Calu3 (cell line): ENCODE measurements around the gene CLIC5. TPM values are rescaled to one million over a fixed set of nuclear protein-coding genes. Genes with fewer than 3 reads are reported as not detected.

Experiments
- BruUV-seq: library from RNA; stranded (reverse); fragments of 400-500 nt; replicated peaks from 2 replicates; lab custom pipeline; 2021; lab: Mats Ljungman, UMichigan
- CTCF ChIA-PET: fragments of 300-600 bp; sonication (Branson Sonifier 250); formaldehyde crosslinking; loops from one replicate; lab custom pipeline; 2022; ENCODE audit warnings: antibody characterized with exemption; lab: Charles Lee
- DNase-seq: peaks from one replicate; pipeline ENCODE4 v3.0.0; 2022
- H3K27ac Mint-ChIP-seq: one replicate; pipeline ENCODE4 v1.8.0; 2022; ENCODE audit warnings: mixed read lengths; ENCODE audit not compliant: unreplicated experiment
- H3K27me3 Mint-ChIP-seq: one replicate; pipeline ENCODE4 v1.8.0; 2022; ENCODE audit warnings: mixed read lengths; ENCODE audit not compliant: unreplicated experiment
- H3K36me3 Mint-ChIP-seq: one replicate; pipeline ENCODE4 v1.8.0; 2022; ENCODE audit warnings: mild to moderate bottlenecking, moderate library complexity, mixed read lengths; ENCODE audit not compliant: insufficient read depth, unreplicated experiment
- H3K4me1 Mint-ChIP-seq: one replicate; pipeline ENCODE4 v1.8.0; 2022; ENCODE audit warnings: mild to moderate bottlenecking, low read depth, mixed read lengths; ENCODE audit not compliant: unreplicated experiment
- H3K4me3 Mint-ChIP-seq: one replicate; pipeline ENCODE4 v1.8.0; 2022; ENCODE audit warnings: mild to moderate bottlenecking, low read depth, moderate library complexity, mixed read lengths; ENCODE audit not compliant: unreplicated experiment
- H3K9me3 Mint-ChIP-seq: one replicate; pipeline ENCODE4 v1.8.0; 2022; ENCODE audit warnings: low read depth, mixed read lengths; ENCODE audit not compliant: unreplicated experiment
- intact Hi-C: fragments of 100-400 bp; cut with micrococcal nuclease; formaldehyde crosslinking; loops from one replicate; pipeline ENCODE4 v1.10.0; 2022; ENCODE audit not compliant: unreplicated experiment
- total RNA-seq: library from RNA; stranded (reverse); gene quantifications from 2 replicates; pipeline ENCODE4 v1.2.3, GENCODE V29; 2022
- TF ChIP-seq, protein P1 (sequence below): fragments of 200-600 bp; IDR thresholded peaks from one replicate; pipeline ENCODE4 v1.8.0; 2022; ENCODE audit warnings: antibody characterized with exemption; ENCODE audit not compliant: unreplicated experiment

Gene CLIC5
- total RNA-seq, 1 experiment from 2014 or later, result 3.3 TPM

DNA sequence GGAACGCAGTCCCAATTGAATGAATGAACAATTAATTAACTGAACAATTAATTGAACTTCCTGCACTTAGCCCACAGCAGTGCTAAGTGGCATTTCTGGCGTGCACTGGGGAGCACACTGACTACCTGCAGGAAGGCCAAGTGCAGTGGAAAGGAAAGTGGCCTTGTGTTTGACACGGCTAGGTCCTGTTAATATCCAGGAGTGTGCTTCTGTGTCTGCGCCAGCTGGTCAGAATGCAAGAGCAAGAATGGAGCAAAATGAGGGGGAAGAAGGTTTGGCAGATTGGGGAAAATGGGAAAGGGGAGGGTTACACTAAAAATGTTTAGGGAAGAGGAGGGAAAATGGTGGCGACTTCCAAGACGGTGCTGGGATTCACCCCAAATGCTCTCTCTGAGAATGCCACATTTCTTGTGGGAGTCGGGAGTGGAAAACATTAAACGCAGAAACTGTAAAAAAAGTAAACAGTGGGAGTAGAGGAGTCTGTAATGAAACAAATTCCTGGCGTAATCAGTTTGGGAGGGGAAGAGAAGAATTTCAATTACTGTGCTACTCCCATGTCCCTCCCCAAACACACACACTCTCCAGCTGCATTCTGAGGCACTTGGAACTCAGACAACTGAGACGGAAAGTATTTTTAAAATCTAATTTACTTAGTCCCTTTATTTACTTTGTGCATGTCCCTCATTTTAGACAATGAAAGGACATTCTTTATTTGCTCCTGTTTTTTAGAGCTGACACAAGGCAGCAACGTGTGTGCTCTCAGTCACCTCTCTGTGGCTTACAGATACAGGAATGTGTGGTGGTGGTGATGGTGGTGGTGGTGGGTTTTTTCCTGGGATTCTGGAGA lies 64.1 kb downstream of the CLIC5 start:
- Mint-ChIP-seq H3K36me3 (no peaks in the 10 kb centered on the region), H3K27ac (no peak overlapping the region), H3K27me3 (no peaks in the 10 kb centered on the region), H3K4me3 (no peak overlapping the region), H3K9me3 (no peaks in the 10 kb centered on the region), H3K4me1 (peaks cover 29% of the 10 kb centered on the region)
- BruUV-seq, result no TSS peak
- CTCF ChIA-PET, result no interaction called here
- intact Hi-C loops, result no loop called here
- TF ChIP-seq, protein P1, sequence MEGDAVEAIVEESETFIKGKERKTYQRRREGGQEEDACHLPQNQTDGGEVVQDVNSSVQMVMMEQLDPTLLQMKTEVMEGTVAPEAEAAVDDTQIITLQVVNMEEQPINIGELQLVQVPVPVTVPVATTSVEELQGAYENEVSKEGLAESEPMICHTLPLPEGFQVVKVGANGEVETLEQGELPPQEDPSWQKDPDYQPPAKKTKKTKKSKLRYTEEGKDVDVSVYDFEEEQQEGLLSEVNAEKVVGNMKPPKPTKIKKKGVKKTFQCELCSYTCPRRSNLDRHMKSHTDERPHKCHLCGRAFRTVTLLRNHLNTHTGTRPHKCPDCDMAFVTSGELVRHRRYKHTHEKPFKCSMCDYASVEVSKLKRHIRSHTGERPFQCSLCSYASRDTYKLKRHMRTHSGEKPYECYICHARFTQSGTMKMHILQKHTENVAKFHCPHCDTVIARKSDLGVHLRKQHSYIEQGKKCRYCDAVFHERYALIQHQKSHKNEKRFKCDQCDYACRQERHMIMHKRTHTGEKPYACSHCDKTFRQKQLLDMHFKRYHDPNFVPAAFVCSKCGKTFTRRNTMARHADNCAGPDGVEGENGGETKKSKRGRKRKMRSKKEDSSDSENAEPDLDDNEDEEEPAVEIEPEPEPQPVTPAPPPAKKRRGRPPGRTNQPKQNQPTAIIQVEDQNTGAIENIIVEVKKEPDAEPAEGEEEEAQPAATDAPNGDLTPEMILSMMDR, result no peak
- no peak for DNase-seq

DNA sequence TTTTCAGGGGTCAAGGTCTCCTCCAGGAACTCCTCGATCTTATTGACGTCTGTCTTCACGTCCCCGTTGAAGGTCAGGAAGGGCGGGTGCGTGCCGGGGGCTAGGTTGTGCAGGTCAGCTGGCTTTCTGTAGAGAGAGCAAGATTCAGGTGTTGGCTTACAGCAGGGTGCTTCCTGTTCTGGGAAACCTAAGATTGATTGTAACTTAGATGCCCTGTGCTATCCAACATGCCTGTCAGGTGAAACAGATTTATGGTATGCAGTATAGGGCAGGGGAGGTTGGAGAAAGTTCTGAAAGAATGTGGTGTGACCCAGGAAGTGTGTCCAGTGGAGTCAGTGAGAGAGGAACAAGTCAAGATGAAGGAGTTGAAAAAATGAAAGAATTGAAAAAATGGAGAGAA lies 66.4 kb downstream of the CLIC5 start:
- Mint-ChIP-seq H3K9me3 (no peaks in the 10 kb centered on the region), H3K4me1 (peaks cover 29% of the 10 kb centered on the region), H3K27me3 (no peaks in the 10 kb centered on the region), H3K27ac (peak overlapping the region; percentile 24), H3K36me3 (no peaks in the 10 kb centered on the region), H3K4me3 (peak overlapping the region; percentile 0)
- intact Hi-C loops, result no loop called here
- TF ChIP-seq, protein P1, result no peak
- DNase-seq, result peak; percentile 35
- CTCF ChIA-PET, result no interaction called here
- no TSS peak for BruUV-seq

DNA sequence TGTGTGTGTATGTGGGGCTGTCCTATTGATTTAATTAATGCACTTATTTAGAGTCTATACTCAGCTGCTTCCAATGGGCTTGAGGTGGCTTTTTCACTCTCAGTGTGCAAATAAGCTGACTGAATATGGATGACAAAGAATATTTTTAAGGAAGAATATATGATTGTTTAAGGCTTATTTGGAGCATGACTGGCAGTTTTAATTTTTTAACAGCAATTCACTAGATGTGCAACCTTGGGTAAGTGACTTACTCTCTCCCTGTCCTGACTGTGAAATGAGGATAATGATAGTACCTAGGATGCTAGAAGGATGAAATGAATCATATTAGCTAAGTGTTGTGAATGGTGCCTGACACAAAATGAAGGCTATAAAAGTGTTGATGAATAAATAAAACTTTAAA lies 67.9 kb downstream of the CLIC5 start:
- no peak overlapping the region for H3K4me3 Mint-ChIP-seq
- no peaks in the 10 kb centered on the region for H3K27me3 Mint-ChIP-seq
- peaks cover 29% of the 10 kb centered on the region for H3K4me1 Mint-ChIP-seq
- CTCF ChIA-PET, result interaction anchor here (0.6 kb wide), 1 partner anchor 55 kb away, joined by 3 read pairs; no protein-coding TSS in a partner anchor
- no TSS peak for BruUV-seq
- TF ChIP-seq, protein P1, result no peak
- H3K9me3 Mint-ChIP-seq, result no peaks in the 10 kb centered on the region
- no peaks in the 10 kb centered on the region for H3K36me3 Mint-ChIP-seq
- no peak overlapping the region for H3K27ac Mint-ChIP-seq
- DNase-seq, result no peak
- intact Hi-C loops, result no loop called here

DNA sequence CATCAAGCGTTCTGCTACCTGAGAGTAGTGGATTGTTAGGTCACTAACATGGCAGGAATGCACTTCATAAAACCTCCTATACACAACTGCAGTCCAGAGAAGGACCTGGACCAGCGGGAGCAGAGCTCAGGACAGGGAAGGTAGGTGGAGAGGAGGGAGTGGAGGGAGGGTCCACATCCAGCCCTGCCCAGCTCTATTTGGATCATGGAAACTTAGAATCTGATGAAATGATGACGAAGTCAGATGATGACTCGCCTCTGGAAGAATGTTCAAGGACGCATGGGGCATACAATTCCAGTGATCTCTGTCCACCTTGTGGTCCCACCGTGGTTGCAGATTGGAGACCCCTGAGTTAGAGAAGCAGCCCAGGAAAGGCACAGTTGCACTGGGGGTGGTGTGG lies 68.8 kb downstream of the CLIC5 start:
- intact Hi-C loops, result no loop called here
- H3K27me3 Mint-ChIP-seq, result no peaks in the 10 kb centered on the region
- BruUV-seq, result no TSS peak

More for the DNA sequence above, 68.8 kb downstream of the CLIC5 start:
- Mint-ChIP-seq H3K4me1 (peaks cover 27% of the 10 kb centered on the region), H3K36me3 (no peaks in the 10 kb centered on the region), H3K4me3 (no peak overlapping the region), H3K27ac (no peak overlapping the region), H3K9me3 (no peaks in the 10 kb centered on the region)
- TF ChIP-seq, protein P1, result no peak
- no peak for DNase-seq
- CTCF ChIA-PET, result no interaction called here
